Measurements from ENCODE around the gene TEX55.
"Not testable (repeated sequence)": the region's sequence is repeated elsewhere in the genome, so short reads cannot be mapped to it uniquely, and the experiment has no call there.

Gene TEX55

DNA sequence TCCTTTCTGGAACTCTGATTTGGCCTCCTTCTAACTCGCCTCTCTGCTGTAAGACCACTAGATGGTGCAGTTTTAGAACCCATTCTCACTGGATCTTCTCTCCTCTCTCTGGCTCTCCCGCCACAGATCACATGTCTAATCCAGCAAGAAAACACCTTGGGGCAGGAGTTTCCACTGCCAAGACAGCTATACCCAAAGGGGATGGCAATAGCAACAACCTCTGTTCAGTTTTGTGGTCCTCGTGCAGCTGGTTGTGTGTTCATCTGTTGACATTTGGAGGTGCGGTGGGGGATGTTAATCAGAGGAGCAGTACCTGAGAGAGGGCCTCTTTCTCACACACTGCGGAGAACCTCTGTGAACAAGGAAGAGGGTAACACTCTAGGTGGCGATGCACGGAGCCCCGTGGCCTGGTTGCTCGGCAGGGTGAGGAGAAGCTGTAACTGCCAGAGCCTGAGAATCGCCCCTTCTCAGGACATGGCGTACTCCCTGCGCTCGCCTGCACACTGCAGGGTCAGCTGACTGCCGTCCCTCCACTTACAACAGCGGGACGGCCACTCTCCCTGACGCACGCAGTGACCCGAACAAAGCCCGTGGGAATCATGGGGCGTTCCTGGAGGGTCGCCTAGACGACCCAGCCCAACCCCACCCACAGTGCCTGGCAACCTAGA, at the start of gene TEX55:
TEX55 (plus strand) TSS at position 666 of the 668 bp plus-strand sequence. CDS start 25 bp downstream, outside the sequence.
- no peak for DNase-seq

DNA sequence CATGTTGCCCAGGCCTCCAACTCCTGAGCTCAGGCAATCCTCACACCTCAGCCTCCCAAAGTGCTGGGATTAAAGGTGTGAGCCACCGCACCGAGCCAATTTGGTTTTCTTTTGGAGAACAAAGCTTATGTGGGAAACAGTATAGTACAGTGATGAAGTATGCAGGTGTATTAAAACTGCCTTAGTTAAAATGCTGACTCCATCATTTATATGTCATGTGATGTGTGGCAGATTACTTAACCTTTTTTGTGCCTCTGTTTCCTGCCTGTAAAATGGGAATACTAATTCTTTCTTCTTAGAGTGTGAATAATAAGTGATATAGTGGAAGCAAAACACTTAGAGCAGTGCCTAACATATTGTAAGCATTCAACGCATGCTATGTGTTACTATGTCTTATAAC, 48.0 kb upstream of the TEX55 start:
- DNase-seq: no peak

- no peak for DNase-seq
Observed at GRCh38 chr3:119098619-119099222, 47.2 kb upstream of the TEX55 start.

GRCh38 chr3:119099785-119100184, 46.2 kb upstream of the TEX55 start:
- no peak for DNase-seq

DNA sequence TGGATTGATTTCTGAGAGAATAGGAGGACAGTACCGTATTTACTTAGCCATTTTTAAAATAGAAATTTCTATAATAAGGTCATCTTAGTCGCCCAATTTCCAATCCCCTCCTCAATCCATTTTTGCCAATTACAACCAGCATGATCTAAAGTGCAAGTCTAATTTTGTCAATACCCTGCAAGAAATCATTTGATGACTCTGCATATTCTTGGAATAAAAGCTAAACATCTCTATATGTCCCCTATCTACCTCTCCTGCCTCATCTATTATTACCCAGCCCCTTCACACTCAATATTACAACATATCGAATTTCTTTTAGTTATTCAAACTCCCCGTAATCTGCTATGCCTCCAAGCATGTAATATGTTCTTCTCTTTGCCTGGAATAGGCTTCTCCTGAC, 41.9 kb upstream of the TEX55 start:
- no peak for DNase-seq

GRCh38 chr3:119118330-119118729, 27.6 kb upstream of the TEX55 start:
- not testable (repeated sequence) for DNase-seq

GRCh38 chr3:119120480-119120879, 25.5 kb upstream of the TEX55 start:
- DNase-seq: no peak

- DNase-seq: no peak
Observed at GRCh38 chr3:119122350-119122749, 23.6 kb upstream of the TEX55 start.

DNA sequence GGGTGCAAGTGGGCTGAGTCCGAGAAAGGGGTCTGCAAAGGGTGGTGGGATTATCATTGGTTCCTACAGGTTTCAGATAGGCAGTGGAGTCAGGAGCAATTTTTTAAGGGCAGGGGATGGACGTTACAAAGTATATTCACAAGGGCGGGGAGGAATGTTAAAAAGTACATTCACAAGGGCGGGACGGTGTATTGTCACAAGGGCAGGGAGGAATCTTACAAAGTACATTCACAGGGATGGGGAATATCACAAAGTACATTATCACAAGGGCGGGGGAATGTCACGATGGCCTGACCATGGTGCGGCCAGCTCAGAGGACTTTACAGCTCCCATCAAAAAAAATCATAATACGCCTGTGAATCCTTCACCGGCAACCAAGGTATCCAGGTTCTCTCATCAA, 20.6 kb upstream of the TEX55 start:
- no peak for DNase-seq

DNA sequence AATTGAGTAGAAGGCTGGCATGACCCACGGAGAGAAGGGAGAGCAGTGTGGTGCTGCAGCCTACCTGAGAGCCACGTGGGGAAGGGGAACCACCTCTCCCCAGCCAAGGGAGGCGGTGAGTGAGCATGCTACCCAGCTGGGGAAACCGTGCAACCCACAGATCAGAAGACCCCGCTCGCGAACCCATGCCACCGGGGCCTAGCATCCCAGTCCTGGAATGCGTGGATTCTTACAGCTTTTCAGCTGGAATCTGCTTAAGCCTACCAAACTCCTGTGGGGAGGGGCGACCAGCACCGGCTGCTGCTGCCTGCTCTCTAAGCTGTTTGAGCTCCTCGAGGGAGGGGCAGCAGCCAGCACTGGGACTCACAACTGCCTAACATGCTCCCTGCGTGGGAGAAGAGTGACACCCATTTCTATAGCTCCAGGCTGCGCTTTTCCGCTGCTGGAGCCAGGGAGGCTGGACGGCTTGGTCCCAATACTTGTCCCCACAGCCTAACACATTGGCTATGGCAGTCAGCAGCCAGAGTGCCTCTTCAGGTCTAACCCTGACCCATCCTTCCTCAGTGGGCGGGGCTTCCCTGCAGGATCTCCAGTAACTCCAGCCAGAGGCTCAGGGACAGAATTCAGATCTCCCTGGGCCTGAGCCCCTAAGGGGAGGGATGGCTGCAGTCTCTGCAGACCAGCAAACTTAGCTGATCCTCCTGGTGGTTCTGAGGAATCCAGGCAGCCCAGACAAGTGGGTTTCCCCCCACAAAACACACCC, 20.0 kb upstream of the TEX55 start:
- DNase-seq: no peak

- DNase-seq: not testable (repeated sequence)
Observed at GRCh38 chr3:119130291-119130690, 15.7 kb upstream of the TEX55 start.

DNA sequence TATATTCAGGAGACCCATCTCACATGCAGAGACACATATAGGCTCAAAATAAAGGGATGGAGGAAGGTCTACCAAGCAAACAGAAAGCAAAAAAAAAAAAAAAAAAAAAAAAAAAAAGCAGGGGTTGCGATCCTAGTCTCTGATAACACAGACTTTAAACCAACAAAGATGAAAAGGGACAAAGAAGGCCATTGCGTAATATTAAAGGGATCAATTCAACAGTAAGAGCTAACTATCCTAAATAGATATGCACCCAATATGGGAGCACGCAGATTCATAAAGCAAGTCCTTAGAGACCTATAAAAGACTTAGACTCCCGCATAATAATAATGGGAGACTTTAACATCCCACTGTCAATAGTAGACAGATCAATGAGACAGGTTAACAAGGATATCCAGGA, 13.7 kb upstream of the TEX55 start:
- DNase-seq: not testable (repeated sequence)

DNA sequence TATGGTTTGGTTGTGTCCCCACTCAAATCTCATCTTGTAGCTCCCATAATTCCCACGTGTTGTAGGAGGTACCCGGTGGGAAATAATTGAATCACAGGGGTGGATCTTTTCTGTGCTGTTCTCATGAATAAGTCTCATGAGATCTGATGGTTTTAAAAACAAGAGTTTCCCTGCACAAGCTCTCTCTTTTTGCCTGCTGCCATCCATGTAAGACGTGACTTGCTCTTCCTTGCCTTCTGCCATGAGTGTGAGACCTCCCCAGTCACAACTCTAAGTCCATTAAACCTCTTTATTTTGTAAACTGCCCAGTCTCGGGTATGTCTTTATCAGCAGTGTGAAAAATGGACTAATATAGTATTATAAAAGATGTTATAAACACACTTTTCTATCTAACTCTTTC, 6.6 kb upstream of the TEX55 start:
- DNase-seq: not testable (repeated sequence)

DNA sequence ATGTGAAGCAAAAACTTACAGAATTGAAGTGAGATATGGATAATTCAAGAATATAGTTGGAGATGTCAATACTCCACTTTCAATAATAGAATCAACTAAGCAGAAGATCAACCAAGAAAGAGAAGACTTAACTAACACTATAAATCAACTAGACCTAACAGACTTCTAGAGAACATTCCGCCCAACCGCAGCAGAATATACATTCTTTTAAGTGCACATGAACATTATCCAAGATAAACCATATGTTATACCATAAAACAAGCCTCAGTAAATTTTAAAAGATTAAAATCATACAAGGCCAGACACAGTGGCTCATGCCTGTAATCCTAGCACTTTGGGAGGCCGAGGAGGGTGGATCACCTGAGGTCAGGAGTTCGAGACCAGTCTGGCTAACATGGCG, 5.5 kb upstream of the TEX55 start:
- DNase-seq: no peak

DNA sequence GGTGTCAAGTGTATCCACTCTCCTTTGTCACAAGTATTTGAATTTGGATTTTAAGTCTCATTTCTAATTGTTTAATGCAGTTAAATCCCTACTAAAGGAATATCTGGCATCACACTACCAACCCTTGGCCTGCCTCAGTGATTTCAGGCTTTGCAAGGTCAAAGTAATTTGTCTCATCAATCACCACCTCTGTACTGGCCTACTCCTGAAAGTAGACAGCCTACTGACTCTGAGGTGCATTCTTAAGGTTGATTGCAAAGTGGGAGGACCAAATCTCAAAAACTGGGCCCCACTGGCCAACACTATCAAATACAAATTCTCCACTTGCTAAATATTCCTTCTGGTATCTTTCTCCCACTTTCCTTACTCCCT, 851 bp upstream of the TEX55 start:
- DNase-seq: no peak

DNA sequence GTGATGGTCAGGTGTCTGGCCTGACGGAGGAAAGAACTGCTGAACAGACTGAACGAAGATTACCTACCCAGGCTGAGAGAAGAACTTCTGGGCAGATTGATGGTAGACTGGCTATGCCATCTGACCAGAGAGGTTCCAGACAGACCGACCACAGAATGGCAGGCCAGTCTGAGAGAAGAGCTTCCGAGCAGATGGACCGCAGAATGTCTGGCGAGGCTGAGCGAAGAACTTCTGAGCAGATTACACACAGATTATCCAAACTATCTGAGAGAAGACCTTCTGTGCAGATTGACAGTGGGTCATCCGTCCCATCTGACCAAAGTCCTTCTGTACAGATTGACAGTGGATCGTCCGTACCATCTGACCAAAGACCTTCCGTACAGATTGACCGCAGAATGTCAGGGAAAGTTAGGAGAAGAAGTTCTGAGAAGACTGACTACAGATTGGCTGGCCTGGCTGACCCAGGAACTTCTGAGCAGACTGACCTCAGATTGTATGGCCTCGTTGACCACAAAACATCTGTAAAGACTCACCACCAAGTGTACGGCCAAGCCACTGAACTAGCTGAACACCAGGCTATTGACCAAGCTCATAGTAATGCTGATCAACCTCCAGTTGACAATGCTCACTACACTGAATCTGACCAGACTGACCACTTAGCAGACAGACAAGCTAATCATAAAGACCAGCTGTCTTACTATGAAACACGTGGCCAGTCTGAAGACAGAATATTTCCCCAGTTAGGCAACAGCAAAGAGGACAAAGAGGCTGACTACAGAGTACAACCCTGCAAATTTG, 812 bp downstream of the TEX55 start:
- DNase-seq: no peak

GRCh38 chr3:119147494-119147893, 1.5 kb downstream of the TEX55 start:
- DNase-seq: no peak

DNA sequence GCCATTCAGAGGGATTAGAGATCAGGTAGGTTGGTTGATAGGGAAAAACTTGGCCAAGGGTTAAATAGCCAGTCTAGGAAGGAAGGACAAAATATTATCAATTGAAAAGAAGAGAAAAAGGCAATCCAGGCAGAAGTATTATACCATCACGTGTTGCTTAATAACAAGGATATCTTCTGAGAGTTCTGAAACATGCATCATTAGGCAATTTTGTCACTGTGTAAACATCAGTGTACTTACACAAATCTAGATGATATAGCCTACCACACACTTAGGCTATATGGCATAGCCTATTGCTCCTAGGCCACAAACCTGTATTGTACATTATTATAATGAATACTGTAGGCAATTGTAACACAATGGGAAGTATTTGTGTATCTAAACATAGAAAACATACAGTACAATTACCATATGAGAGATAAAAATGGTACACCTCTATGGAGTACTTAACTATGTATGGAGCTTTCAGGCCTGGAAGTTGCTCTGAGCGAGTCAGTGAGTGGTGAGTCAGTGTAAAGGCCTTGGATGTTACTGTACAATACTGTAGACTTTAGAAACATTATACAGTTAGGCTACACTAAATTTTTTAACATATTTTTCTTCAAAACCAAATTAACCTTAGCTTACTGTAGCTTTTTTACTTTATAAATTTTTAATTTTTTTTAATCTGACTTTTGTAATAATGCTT, 2.7 kb downstream of the TEX55 start:
- no peak for DNase-seq

DNA sequence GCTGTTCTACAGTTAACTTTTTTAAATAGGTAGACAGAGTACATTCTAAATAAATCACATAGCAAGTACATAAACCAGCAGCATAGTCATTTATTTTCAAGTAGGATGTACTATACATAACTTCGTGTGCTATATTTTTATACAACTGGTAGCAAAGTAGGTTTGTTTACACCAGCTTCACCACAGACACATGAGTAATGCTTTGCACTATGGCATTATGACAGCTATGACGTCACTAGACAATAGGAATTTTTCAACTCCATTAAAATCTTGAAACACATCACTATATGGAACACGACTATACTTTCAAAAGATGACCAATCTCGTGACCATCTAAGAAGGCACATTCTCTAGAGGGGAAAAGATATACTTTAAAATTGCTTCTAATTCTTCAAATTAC, 3.5 kb downstream of the TEX55 start:
- DNase-seq: no peak

DNA sequence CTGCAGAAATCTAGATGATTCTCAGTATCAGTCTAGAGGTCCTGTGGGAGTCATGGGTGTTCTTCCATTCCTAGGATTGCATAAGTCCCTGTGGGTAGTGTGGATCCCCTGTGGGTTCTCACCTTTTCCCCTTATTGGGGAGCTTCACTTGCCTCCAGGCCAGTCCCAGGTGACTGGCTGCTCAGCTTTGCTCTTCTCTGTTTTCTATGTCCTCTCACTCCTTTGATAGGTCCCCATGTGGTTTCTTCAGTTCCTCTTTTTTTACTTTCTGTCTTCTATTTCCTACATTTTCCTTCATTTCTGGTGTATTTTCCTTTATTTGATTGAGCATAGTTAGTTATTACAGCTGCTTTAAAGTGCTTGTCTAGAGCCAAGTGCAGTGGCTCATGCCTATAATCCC, 10.9 kb downstream of the TEX55 start:
- DNase-seq: no peak

GRCh38 chr3:119157971-119158370, 12.0 kb downstream of the TEX55 start:
- no peak for DNase-seq

- no peak for DNase-seq
Observed at GRCh38 chr3:119160361-119160760, 14.4 kb downstream of the TEX55 start.

DNA sequence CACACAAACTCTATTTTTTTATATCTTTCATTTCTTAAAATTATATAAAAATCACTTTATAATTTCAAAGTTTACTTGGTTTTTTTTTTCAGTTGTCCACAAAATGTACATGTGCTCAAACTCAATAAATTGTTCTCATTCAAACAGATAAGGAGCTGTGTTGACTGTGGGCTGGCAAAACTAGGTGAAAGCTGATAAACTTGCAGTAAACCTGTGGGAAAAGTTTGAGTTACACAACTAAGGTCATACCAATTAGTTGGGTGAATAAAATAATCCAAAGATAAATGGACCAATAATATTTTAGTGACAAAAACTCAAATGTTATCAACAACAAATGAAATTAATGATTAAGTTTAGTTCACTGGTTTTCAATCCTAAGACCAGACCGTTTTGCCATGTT, 14.8 kb downstream of the TEX55 start:
- no peak for DNase-seq
